CD4-positive, CD25-positive, alpha-beta regulatory T cell (primary cell): ENCODE results near the gene FPR1. TPM values are rescaled to one million over a fixed set of nuclear protein-coding genes. Genes with fewer than 3 reads are reported as not detected.

Source experiments
- ATAC-seq, 2 donors: fragments of 150-1000 bp; cut with Tn5 transposase; one replicate each; pipeline ENCODE4 v1.10.0; 2021; ENCODE audit warnings: low read depth in 2 of 2, moderate number of reproducible peaks in 2 of 2, moderate library complexity in 1 of 2
- DNase-seq, 3 donors: peaks; one replicate each; pipeline versions ENCODE4 v3.0.0 to v3.0.0-alpha.2; 2012 to 2022; ENCODE audit warnings: mixed read lengths in 1 of 3
- H3K27ac ChIP-seq: one replicate; pipeline ENCODE4 v1.7.0; 2013; ENCODE audit warnings: mild to moderate bottlenecking, low read length; ENCODE audit not compliant: insufficient read depth, poor library complexity, severe bottlenecking
- H3K27me3 ChIP-seq: one replicate; pipeline ENCODE4 v1.7.0; 2013; ENCODE audit warnings: low read length; ENCODE audit not compliant: control insufficient read depth, insufficient read depth
- H3K36me3 ChIP-seq: one replicate; pipeline ENCODE4 v1.7.0; 2013; ENCODE audit warnings: mild to moderate bottlenecking, low read length, moderate library complexity; ENCODE audit not compliant: control insufficient read depth, insufficient read depth
- H3K4me1 ChIP-seq: 2 replicates; pipeline ENCODE4 v1.7.0; 2013; ENCODE audit warnings: mild to moderate bottlenecking, low read length; ENCODE audit not compliant: insufficient read depth, control insufficient read depth, poor library complexity, severe bottlenecking
- H3K4me3 ChIP-seq: one replicate; pipeline ENCODE4 v1.7.0; 2013; ENCODE audit warnings: low read depth, mild to moderate bottlenecking, low read length, moderate library complexity
- H3K9me3 ChIP-seq, 2 experiments: 1 replicate in 1 of 2; 2 replicates in 1 of 2; pipeline ENCODE4 v1.7.0; 2013; ENCODE audit warnings: low read length in 2 of 2, mild to moderate bottlenecking in 1 of 2, moderate library complexity in 1 of 2; ENCODE audit not compliant: control insufficient read depth in 2 of 2
- H3K27ac Mint-ChIP-seq, 3 donors: one replicate each; pipeline ENCODE4 v1.8.0; 2020 to 2022; ENCODE audit warnings: mild to moderate bottlenecking in 3 of 3, mixed read lengths in 3 of 3, moderate library complexity in 2 of 3
- H3K27me3 Mint-ChIP-seq: one replicate; pipeline ENCODE4 v1.8.0; 2022; ENCODE audit warnings: mild to moderate bottlenecking, mixed read lengths
- H3K36me3 Mint-ChIP-seq: one replicate; pipeline ENCODE4 v1.8.0; 2020; ENCODE audit warnings: mixed read lengths
- H3K4me1 Mint-ChIP-seq, 4 donors: one replicate each; pipeline ENCODE4 v1.8.0; 2020 to 2022; ENCODE audit warnings: mixed read lengths in 4 of 4, mild to moderate bottlenecking in 1 of 4
- H3K4me3 Mint-ChIP-seq, 4 donors: one replicate each; pipeline ENCODE4 v1.8.0; 2020 to 2022; ENCODE audit warnings: mild to moderate bottlenecking in 4 of 4, mixed read lengths in 4 of 4, moderate library complexity in 3 of 4
- H3K9me3 Mint-ChIP-seq, 7 donors: one replicate each; pipeline ENCODE4 v1.8.0; 2020 to 2022; ENCODE audit warnings: mixed read lengths in 7 of 7, mild to moderate bottlenecking in 3 of 7, moderate library complexity in 2 of 7
- polyA plus RNA-seq, 4 donors: library from polyadenylated mRNA; unstranded; fragments of 300-500 nt; fragmentation: Illumina TruSeq; gene quantifications; one replicate each; pipeline ENCODE4 v1.2.3, GENCODE V29; 2021
- total RNA-seq: library from RNA; stranded (reverse); gene quantifications from one replicate; pipeline ENCODE4 v1.2.3, GENCODE V29; 2022

Gene FPR1
- total and polyA plus RNA-seq, 5 donors from 2014 or later, result 0.26 to 1.1 TPM; not detected in 3

- Mint-ChIP-seq H3K4me1 (no peaks in the 10 kb centered on the region), H3K4me3 (no peak within 1 kb of the TSS), H3K36me3 (no peaks in the 10 kb centered on the region), H3K9me3 (peaks cover 4 to 24% (median 11%) of the 10 kb centered on the region in 7 donors), H3K27me3 (no peaks in the 10 kb centered on the region), H3K27ac (no peak within 1 kb of the TSS)
- Histone ChIP-seq H3K9me3 (peaks cover 3 to 5% of the 10 kb centered on the region in 2 experiments), H3K27ac (no peak within 1 kb of the TSS), H3K4me3 (no peak within 1 kb of the TSS), H3K36me3 (no peaks in the 10 kb centered on the region), H3K27me3 (no peaks in the 10 kb centered on the region), H3K4me1 (no peaks in the 10 kb centered on the region)
- DNase-seq (no peak), ATAC-seq (no peak)
These were observed 43.3 kb upstream of the FPR1 start, which contains the start of gene FPR3 for GRCh38 chr19:51794885-51795490. Gene FPR3 (plus strand): TSS chr19:51795157. CDS start chr19:51823749, 28,592 bp downstream.

DNA sequence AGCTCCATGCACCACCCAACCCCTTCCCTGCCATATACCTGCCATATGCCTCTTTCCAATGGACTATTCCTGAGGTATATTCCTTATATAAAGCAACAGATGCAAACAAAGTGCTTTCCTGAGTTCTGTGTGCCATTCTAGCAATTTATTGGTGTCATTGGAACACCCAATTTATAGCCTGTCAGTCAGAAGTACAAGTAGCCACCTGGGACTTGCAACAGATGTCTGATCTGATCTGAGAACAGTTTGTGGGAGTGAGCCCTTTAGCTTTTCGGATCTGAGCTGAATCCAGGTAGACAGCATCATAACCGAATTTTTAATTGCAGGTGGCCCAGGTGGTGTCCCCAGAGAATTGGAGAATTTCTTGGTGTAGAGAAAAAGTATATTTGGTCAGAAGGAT is 42.3 kb upstream of the FPR1 start:
- Histone ChIP-seq H3K36me3 (no peaks in the 10 kb centered on the region), H3K4me3 (no peak overlapping the region), H3K27me3 (no peaks in the 10 kb centered on the region), H3K4me1 (no peaks in the 10 kb centered on the region), H3K27ac (no peak overlapping the region), H3K9me3 (peaks cover 0 to 3% of the 10 kb centered on the region in 2 experiments)
- Mint-ChIP-seq H3K36me3 (no peaks in the 10 kb centered on the region), H3K4me1 (no peaks in the 10 kb centered on the region), H3K4me3 (no peak overlapping the region), H3K27ac (no peak overlapping the region), H3K9me3 (peaks cover 4 to 24% (median 11%) of the 10 kb centered on the region in 7 donors), H3K27me3 (no peaks in the 10 kb centered on the region)
- DNase-seq (no peak), ATAC-seq (no peak)

DNA sequence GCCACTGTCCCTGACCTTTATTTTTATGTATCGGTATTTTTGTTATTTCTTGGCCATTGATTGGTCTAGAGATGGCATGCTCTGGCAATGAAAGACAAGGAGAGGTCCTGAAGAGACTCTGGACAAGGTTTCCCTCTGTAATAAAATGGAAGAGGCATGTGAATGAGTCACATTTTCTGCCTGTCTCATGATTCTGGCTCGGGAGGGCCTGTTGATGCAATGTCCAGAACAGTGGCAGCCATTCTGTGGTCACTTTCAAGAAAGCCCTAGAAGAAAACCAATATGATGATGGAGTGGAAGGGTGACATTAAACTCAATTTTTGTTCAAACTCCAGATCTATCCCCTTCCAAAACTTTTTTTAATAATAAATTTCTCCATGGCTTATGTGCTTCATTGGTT is 41.3 kb upstream of the FPR1 start:
- H3K4me3 Mint-ChIP-seq, result no peak overlapping the region
- no peak for ATAC-seq
- no peak overlapping the region for H3K27ac Mint-ChIP-seq
- Histone ChIP-seq H3K4me1 (no peaks in the 10 kb centered on the region), H3K27ac (no peak overlapping the region), H3K9me3 (peaks cover 0 to 3% of the 10 kb centered on the region in 2 experiments), H3K27me3 (no peaks in the 10 kb centered on the region), H3K4me3 (no peak overlapping the region), H3K36me3 (no peaks in the 10 kb centered on the region)
- no peaks in the 10 kb centered on the region for H3K36me3 Mint-ChIP-seq
- no peaks in the 10 kb centered on the region for H3K4me1 Mint-ChIP-seq
- H3K27me3 Mint-ChIP-seq, result no peaks in the 10 kb centered on the region
- peaks cover 4 to 24% (median 10%) of the 10 kb centered on the region in 7 donors for H3K9me3 Mint-ChIP-seq
- no peak for DNase-seq

DNA sequence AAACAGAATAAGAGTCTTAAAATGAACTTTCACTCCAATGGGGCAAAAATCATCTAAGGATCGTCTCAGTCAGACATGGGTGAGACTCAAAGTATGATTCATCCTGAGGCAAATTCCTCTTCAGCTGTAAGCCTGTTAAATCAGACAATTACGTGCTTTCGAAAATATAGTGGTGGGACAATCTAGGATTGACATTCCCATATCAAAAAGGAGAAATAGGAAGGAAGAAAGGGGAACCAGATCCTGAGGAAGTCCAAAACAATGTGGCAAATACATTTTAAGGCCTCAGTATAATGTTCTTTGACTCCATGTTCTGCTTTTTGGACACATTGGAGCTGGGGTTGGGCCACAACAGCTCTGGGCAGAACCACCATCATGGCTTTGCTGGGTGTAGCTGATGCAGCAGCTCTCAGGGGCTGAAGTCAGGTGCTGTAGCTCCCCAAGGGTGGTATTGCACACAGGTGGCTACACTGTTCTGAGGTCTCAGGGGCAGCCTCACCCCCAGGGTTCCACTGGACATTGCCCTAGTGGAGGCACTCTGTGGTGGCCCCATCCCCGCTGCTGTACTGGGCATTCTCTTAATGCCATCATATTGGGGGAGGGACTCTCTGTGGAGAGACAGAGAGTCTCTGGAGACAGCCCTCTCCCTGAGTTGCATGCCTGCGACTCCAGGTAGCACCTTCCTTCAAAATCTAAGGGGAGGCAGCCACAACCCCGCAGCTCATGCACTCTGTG is 37.5 kb upstream of the FPR1 start:
- no peaks in the 10 kb centered on the region for H3K36me3 ChIP-seq
- Mint-ChIP-seq H3K27me3 (no peaks in the 10 kb centered on the region), H3K27ac (no peak overlapping the region), H3K4me3 (no peak overlapping the region), H3K9me3 (peaks cover 4 to 16% (median 7%) of the 10 kb centered on the region in 7 donors), H3K4me1 (peaks cover 0 to 3% (median 0%) of the 10 kb centered on the region in 4 donors), H3K36me3 (no peaks in the 10 kb centered on the region)
- H3K9me3 ChIP-seq, result peaks cover 0 to 5% of the 10 kb centered on the region in 2 experiments
- no peaks in the 10 kb centered on the region for H3K27me3 ChIP-seq
- no peak overlapping the region for H3K27ac ChIP-seq
- DNase-seq (no peak), ATAC-seq (no peak)
- no peaks in the 10 kb centered on the region for H3K4me1 ChIP-seq
- no peak overlapping the region for H3K4me3 ChIP-seq

DNA sequence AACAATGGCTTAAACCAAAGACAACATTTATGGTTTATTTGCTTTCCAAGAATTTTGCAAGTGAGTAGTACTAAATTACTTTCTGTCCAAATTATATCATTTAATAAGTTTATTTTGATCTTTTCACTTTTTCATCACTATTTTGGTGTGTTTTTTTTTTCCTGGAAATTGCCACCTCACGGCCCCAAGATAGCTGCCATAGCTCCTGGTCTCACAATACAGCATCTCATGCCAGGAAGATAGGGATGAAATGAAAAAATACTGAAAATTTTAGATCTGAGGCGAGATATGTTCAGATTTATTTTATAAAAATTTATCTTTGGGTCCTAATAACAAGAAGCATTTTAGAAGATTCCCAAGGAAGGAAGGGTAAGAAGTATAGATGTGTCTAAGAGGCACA is 36.4 kb upstream of the FPR1 start:
- H3K36me3 Mint-ChIP-seq, result no peaks in the 10 kb centered on the region
- no peaks in the 10 kb centered on the region for H3K4me1 ChIP-seq
- ATAC-seq (no peak), DNase-seq (no peak)
- no peak overlapping the region for H3K4me3 Mint-ChIP-seq
- peaks cover 0 to 5% of the 10 kb centered on the region in 2 experiments for H3K9me3 ChIP-seq
- H3K27me3 Mint-ChIP-seq, result no peaks in the 10 kb centered on the region
- H3K27ac ChIP-seq, result no peak overlapping the region
- H3K36me3 ChIP-seq, result no peaks in the 10 kb centered on the region
- peaks cover 0 to 3% (median 0%) of the 10 kb centered on the region in 4 donors for H3K4me1 Mint-ChIP-seq
- H3K4me3 ChIP-seq, result no peak overlapping the region
- H3K27me3 ChIP-seq, result no peaks in the 10 kb centered on the region
- H3K27ac Mint-ChIP-seq, result no peak overlapping the region
- peaks cover 2 to 16% (median 5%) of the 10 kb centered on the region in 7 donors for H3K9me3 Mint-ChIP-seq

- no peaks in the 10 kb centered on the region for H3K27me3 Mint-ChIP-seq
- H3K36me3 Mint-ChIP-seq, result no peaks in the 10 kb centered on the region
- no peak overlapping the region for H3K27ac Mint-ChIP-seq
- H3K9me3 ChIP-seq, result peaks cover 0 to 5% of the 10 kb centered on the region in 2 experiments
- no peak overlapping the region for H3K27ac ChIP-seq
- H3K36me3 ChIP-seq, result no peaks in the 10 kb centered on the region
- H3K4me1 Mint-ChIP-seq, result peaks cover 0 to 3% (median 0%) of the 10 kb centered on the region in 4 donors
- H3K4me3 ChIP-seq, result no peak overlapping the region
- H3K4me3 Mint-ChIP-seq, result no peak overlapping the region
- H3K27me3 ChIP-seq, result no peaks in the 10 kb centered on the region
- no peak for ATAC-seq
- DNase-seq, result no peak
- H3K9me3 Mint-ChIP-seq, result peaks cover 2 to 13% (median 4%) of the 10 kb centered on the region in 7 donors
- H3K4me1 ChIP-seq, result no peaks in the 10 kb centered on the region
These were observed 35.2 kb upstream of the FPR1 start for GRCh38 chr19:51786646-51787494.

GRCh38 chr19:51784922-51785690 is 33.4 kb upstream of the FPR1 start:
- ATAC-seq, result peak; percentile 37 to 63
- no peak overlapping the region for H3K27ac ChIP-seq

More at GRCh38 chr19:51784922-51785690, 33.4 kb upstream of the FPR1 start:
- Histone ChIP-seq H3K27me3 (no peaks in the 10 kb centered on the region), H3K4me3 (no peak overlapping the region), H3K9me3 (peaks cover 0 to 5% of the 10 kb centered on the region in 2 experiments), H3K36me3 (no peaks in the 10 kb centered on the region), H3K4me1 (no peaks in the 10 kb centered on the region)
- no peak overlapping the region for H3K27ac Mint-ChIP-seq
- peak in 1 of 3 donors; percentile 17 for DNase-seq
- H3K27me3 Mint-ChIP-seq, result no peaks in the 10 kb centered on the region
- H3K9me3 Mint-ChIP-seq, result peaks cover 0 to 8% (median 3%) of the 10 kb centered on the region in 7 donors
- peaks cover 0 to 3% (median 0%) of the 10 kb centered on the region in 4 donors for H3K4me1 Mint-ChIP-seq
- H3K4me3 Mint-ChIP-seq, result no peak overlapping the region
- H3K36me3 Mint-ChIP-seq, result no peaks in the 10 kb centered on the region
